ENCODE data around the gene ICAM5.

DNA sequence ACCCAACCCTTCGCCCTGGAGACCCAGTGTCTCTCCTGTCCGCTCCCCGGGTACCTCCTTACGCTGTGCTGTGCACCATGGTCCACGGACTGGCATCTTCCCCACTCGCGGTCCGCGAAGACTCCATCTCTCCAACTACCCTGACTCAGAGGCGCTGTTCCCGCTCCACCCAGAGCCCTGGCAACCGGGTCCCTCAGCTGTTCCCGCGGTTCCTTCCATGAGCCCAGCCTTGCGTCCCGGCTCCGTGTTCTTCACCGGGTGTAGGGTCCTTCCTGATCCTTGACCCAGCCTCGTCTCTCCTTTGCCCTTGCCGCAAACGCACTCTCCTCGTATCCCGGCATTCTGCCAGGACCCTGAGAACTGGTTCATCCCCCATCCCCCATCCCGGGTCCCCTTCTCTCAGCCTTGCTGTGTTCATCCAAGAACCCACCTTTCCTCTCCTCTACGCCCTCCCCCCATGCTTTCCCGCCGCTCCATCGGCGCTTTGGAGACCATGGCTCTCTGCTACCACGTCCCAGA is 664 bp downstream of the ICAM5 start:
- TF ChIP-seq, protein P1, sequence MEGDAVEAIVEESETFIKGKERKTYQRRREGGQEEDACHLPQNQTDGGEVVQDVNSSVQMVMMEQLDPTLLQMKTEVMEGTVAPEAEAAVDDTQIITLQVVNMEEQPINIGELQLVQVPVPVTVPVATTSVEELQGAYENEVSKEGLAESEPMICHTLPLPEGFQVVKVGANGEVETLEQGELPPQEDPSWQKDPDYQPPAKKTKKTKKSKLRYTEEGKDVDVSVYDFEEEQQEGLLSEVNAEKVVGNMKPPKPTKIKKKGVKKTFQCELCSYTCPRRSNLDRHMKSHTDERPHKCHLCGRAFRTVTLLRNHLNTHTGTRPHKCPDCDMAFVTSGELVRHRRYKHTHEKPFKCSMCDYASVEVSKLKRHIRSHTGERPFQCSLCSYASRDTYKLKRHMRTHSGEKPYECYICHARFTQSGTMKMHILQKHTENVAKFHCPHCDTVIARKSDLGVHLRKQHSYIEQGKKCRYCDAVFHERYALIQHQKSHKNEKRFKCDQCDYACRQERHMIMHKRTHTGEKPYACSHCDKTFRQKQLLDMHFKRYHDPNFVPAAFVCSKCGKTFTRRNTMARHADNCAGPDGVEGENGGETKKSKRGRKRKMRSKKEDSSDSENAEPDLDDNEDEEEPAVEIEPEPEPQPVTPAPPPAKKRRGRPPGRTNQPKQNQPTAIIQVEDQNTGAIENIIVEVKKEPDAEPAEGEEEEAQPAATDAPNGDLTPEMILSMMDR (IDR thresholded peaks at IDR 0.05), result no peak
- no peak for TF ChIP-seq POLR2A (IDR thresholded peaks at IDR 0.05)

All from esophagus squamous epithelium (tissue), 4 donors.